PFSK-1 (cell line): ENCODE data around the gene YWHAG.

ENCODE experiments used
- FOXP2 ChIP-seq: optimal IDR thresholded peaks from 2 replicates; pipeline ENCODE3; 2011; ENCODE audit warnings: borderline replicate concordance, control low read depth, inconsistent platforms; ENCODE audit not compliant: insufficient read depth; ENCODE audit errors: extremely low read length, extremely low read depth
- POLR2AphosphoS5 ChIP-seq: IDR thresholded peaks from 2 replicates; pipeline ENCODE4 v1.6.1; 2012; ENCODE audit warnings: low read depth, mild to moderate bottlenecking, control low read depth, low read length, moderate library complexity
- SIN3A ChIP-seq: IDR thresholded peaks from 2 replicates; pipeline ENCODE4 v1.6.1; 2012; ENCODE audit warnings: mild to moderate bottlenecking, low read length, moderate library complexity, borderline replicate concordance; ENCODE audit not compliant: insufficient read depth
- TAF1 ChIP-seq: IDR thresholded peaks from 2 replicates; pipeline ENCODE4 v1.6.1; 2012; ENCODE audit warnings: low read length, control low read depth, borderline replicate concordance; ENCODE audit not compliant: insufficient read depth
- TF ChIP-seq, protein P1 (sequence below), 2 experiments: IDR thresholded peaks; 2 replicates each; pipeline versions ENCODE4 v1.6.1 to v1.8.0; 2011 to 2012; ENCODE audit warnings: low read depth in 2 of 2, low read length in 2 of 2, control low read depth in 1 of 2, inconsistent platforms in 1 of 2, mild to moderate bottlenecking in 1 of 2, moderate library complexity in 1 of 2; ENCODE audit not compliant: insufficient read depth in 1 of 2

The YWHAG gene

GRCh38 chr7:76395965-76396726 lies 37.4 kb upstream of the YWHAG start:
- TF ChIP-seq TAF1 (no peak), FOXP2 (no peak), SIN3A (no peak), POLR2AphosphoS5 (no peak)
- TF ChIP-seq, protein P1, sequence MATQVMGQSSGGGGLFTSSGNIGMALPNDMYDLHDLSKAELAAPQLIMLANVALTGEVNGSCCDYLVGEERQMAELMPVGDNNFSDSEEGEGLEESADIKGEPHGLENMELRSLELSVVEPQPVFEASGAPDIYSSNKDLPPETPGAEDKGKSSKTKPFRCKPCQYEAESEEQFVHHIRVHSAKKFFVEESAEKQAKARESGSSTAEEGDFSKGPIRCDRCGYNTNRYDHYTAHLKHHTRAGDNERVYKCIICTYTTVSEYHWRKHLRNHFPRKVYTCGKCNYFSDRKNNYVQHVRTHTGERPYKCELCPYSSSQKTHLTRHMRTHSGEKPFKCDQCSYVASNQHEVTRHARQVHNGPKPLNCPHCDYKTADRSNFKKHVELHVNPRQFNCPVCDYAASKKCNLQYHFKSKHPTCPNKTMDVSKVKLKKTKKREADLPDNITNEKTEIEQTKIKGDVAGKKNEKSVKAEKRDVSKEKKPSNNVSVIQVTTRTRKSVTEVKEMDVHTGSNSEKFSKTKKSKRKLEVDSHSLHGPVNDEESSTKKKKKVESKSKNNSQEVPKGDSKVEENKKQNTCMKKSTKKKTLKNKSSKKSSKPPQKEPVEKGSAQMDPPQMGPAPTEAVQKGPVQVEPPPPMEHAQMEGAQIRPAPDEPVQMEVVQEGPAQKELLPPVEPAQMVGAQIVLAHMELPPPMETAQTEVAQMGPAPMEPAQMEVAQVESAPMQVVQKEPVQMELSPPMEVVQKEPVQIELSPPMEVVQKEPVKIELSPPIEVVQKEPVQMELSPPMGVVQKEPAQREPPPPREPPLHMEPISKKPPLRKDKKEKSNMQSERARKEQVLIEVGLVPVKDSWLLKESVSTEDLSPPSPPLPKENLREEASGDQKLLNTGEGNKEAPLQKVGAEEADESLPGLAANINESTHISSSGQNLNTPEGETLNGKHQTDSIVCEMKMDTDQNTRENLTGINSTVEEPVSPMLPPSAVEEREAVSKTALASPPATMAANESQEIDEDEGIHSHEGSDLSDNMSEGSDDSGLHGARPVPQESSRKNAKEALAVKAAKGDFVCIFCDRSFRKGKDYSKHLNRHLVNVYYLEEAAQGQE (IDR thresholded peaks at IDR 0.05; ENCODE audit: insufficient read depth in 1 of 2, low read depth in 2 of 2, low read length in 2 of 2): no peak

GRCh38 chr7:76394957-76395356 lies 36.2 kb upstream of the YWHAG start:
- no peak for TF ChIP-seq TAF1
- no peak for TF ChIP-seq SIN3A
- no peak for TF ChIP-seq FOXP2

GRCh38 chr7:76393116-76394031 lies 34.6 kb upstream of the YWHAG start:
- TF ChIP-seq POLR2AphosphoS5 (peak; percentile 76; the same call in 1 of the 2 replicates), FOXP2 (peak; percentile 69), SIN3A (no peak)

GRCh38 chr7:76392531-76393115 lies 33.8 kb upstream of the YWHAG start:
- TF ChIP-seq TAF1 (no peak), FOXP2 (no peak), POLR2AphosphoS5 (peak; percentile 41; the same call in 1 of the 2 replicates), SIN3A (no peak)
- TF ChIP-seq, protein P1 (IDR thresholded peaks at IDR 0.05; ENCODE audit: insufficient read depth in 1 of 2, low read depth in 2 of 2, low read length in 2 of 2): no peak

DNA sequence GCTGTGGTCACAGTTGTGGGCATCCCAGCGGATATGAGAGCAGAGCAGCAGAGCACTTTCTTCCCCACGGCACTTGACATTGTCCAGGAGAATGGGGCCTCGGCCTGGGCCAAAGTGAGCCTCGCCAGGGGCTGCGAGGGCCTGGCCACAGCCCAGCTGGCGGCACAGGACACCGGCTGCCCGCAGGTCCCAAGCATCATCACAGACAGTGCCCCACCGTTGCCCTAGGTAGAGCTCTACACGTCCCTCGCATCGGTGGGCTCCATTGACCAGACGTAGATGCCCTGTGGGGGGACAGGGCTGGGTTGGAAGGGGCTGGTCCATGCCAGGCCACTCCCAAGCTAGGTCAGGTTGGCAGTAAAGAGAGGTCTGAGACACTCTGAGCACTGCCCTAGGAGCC lies 31.3 kb upstream of the YWHAG start:
- TF ChIP-seq TAF1 (no peak), SIN3A (no peak), POLR2AphosphoS5 (no peak), FOXP2 (no peak)
- TF ChIP-seq, protein P1 (IDR thresholded peaks at IDR 0.05; ENCODE audit: insufficient read depth in 1 of 2, low read depth in 2 of 2, low read length in 2 of 2): no peak
